GDM1 (cell line): ENCODE results near the gene ITPR2.
"Not testable (repeated sequence)": the region's sequence is repeated elsewhere in the genome, so short reads cannot be mapped to it uniquely, and the experiment has no call there.

ENCODE experiments used
- DNase-seq: peaks from one replicate; lab custom pipeline; 2025; lab: John Stamatoyannopoulos, UW

Gene ITPR2

GRCh38 chr12:26661399-26661798, 171.6 kb downstream of the ITPR2 start:
- no peak for DNase-seq

GRCh38 chr12:26659930-26660329, 173.1 kb downstream of the ITPR2 start:
- no peak for DNase-seq

- DNase-seq, result no peak
These were observed 174.0 kb downstream of the ITPR2 start for GRCh38 chr12:26658991-26659390.

- DNase-seq, result no peak
These were observed 178.4 kb downstream of the ITPR2 start for GRCh38 chr12:26654623-26655022.

- DNase-seq, result peak; percentile 19
These were observed 181.3 kb downstream of the ITPR2 start for GRCh38 chr12:26651566-26652188.

GRCh38 chr12:26651036-26651435, 182.0 kb downstream of the ITPR2 start:
- DNase-seq, result no peak

GRCh38 chr12:26648999-26649398, 184.0 kb downstream of the ITPR2 start:
- no peak for DNase-seq

GRCh38 chr12:26648584-26648983, 184.4 kb downstream of the ITPR2 start:
- no peak for DNase-seq

- no peak for DNase-seq
These were observed 184.9 kb downstream of the ITPR2 start for GRCh38 chr12:26648066-26648465.

- DNase-seq, result no peak
These were observed 185.9 kb downstream of the ITPR2 start for GRCh38 chr12:26647088-26647487.

GRCh38 chr12:26646571-26646970, 186.4 kb downstream of the ITPR2 start:
- DNase-seq, result no peak

- DNase-seq, result not testable (repeated sequence)
These were observed 188.6 kb downstream of the ITPR2 start for GRCh38 chr12:26644376-26644775.

GRCh38 chr12:26643532-26644315, 189.3 kb downstream of the ITPR2 start:
- DNase-seq, result no peak

GRCh38 chr12:26642361-26642760, 190.6 kb downstream of the ITPR2 start:
- no peak for DNase-seq

GRCh38 chr12:26636710-26637328, 196.2 kb downstream of the ITPR2 start:
- no peak for DNase-seq

GRCh38 chr12:26633591-26634210, 199.3 kb downstream of the ITPR2 start:
- no peak for DNase-seq

GRCh38 chr12:26632756-26633155, 200.2 kb downstream of the ITPR2 start:
- no peak for DNase-seq

- DNase-seq, result no peak
These were observed 201.1 kb downstream of the ITPR2 start for GRCh38 chr12:26631846-26632245.

GRCh38 chr12:26630546-26631027, 202.4 kb downstream of the ITPR2 start:
- no peak for DNase-seq

- no peak for DNase-seq
These were observed 203.1 kb downstream of the ITPR2 start for GRCh38 chr12:26629864-26630263.

- DNase-seq, result no peak
These were observed 204.8 kb downstream of the ITPR2 start for GRCh38 chr12:26628234-26628633.

GRCh38 chr12:26627335-26627734, 205.7 kb downstream of the ITPR2 start:
- DNase-seq, result no peak

- DNase-seq, result no peak
These were observed 209.9 kb downstream of the ITPR2 start for GRCh38 chr12:26623136-26623535.
